Upper lobe of left lung (tissue), 4 donors: Measurements from ENCODE around the gene NUP93.

ENCODE experiments used
- CTCF ChIP-seq, 6 experiments: fragments of 450-650 bp in 4 of 6; fragments of 200-600 bp in 2 of 6; sonication (generic) in 2 of 6; IDR thresholded peaks; one replicate each; pipeline ENCODE4 v1.5.1; 2016 to 2019; ENCODE audit warnings: antibody characterized with exemption in 6 of 6
- POLR2A ChIP-seq, 4 donors: fragments of 450-650 bp; IDR thresholded peaks; one replicate each; pipeline ENCODE4 v1.5.1; 2016 to 2017; ENCODE audit warnings: antibody characterized with exemption in 4 of 4, mild to moderate bottlenecking in 2 of 4

GRCh38 chr16:56889206-56889605 is 159.3 kb downstream of the NUP93 start:
- TF ChIP-seq CTCF (IDR thresholded peaks at IDR 0.05) = no peak
- no peak for TF ChIP-seq POLR2A (IDR thresholded peaks at IDR 0.05)
